A549 (cell line): ENCODE results near the gene KLHL8. TPM values are rescaled to one million over a fixed set of nuclear protein-coding genes. Genes with fewer than 3 reads are reported as not detected.

Source experiments
- ATAC-seq, 2 experiments: fragments of 200-7000 bp in 1 of 2; fragments of >200 bp in 1 of 2; cut with Nextera tagmentation in 1 of 2; cut with Tn5 transposase in 1 of 2; 3 replicates each; pipeline versions ENCODE4 v1.8.0 to v1.9.1; 2018 to 2020; ENCODE audit warnings: mild to moderate bottlenecking in 1 of 2, moderate library complexity in 1 of 2
- CTCF ChIA-PET: fragments of 300-600 bp; sonication (Branson Sonifier 250); formaldehyde crosslinking; extraction: SDS; loops from one replicate; lab custom pipeline; 2021; ENCODE audit warnings: antibody characterized with exemption, inconsistent platforms; lab: Yijun Ruan, JAX
- POLR2A ChIA-PET: fragments of 350-600 bp; formaldehyde crosslinking; extraction: SDS; loops from one replicate; lab custom pipeline; 2021; ENCODE audit warnings: antibody characterized with exemption, inconsistent platforms; lab: Yijun Ruan, JAX
- DNase-seq, 2 experiments: peaks; one replicate each; pipeline versions ENCODE4 v3.0.0 to v3.0.0-alpha.2; 2011 to 2016; ENCODE audit warnings: low read depth in 1 of 2, low spot score in 1 of 2
- FAIRE-seq: peaks from 2 replicates; lab custom pipeline; 2011; peaks lifted over from hg19 to GRCh38; lab: Jason Lieb, UNC
- H3K27ac ChIP-seq, 2 experiments: fragments of >200 bp; sonication (Bioruptor Twin); formaldehyde crosslinking; 3 replicates each; pipeline ENCODE4 v1.5.1; 2016 to 2017
- H3K4me1 ChIP-seq: fragments of >200 bp; sonication (Bioruptor Twin); formaldehyde crosslinking; 3 replicates; pipeline ENCODE4 v1.6.1; 2016
- H3K4me2 ChIP-seq: fragments of >200 bp; sonication (Bioruptor Twin); formaldehyde crosslinking; 3 replicates; pipeline ENCODE4 v1.6.1; 2016
- H3K4me3 ChIP-seq: fragments of >200 bp; sonication (Bioruptor Twin); formaldehyde crosslinking; 3 replicates; pipeline ENCODE4 v1.5.1; 2016
- H3K9me3 ChIP-seq: fragments of >200 bp; sonication (Bioruptor Twin); formaldehyde crosslinking; 3 replicates; pipeline ENCODE4 v1.6.1; 2016
- BHLHE40 ChIP-seq: IDR thresholded peaks from 2 replicates; pipeline ENCODE4 v1.6.1; 2012; ENCODE audit warnings: low read depth, low read length, inconsistent platforms
- CBX8 ChIP-seq: fragments of 200-600 bp; sonication (generic); IDR thresholded peaks from 2 replicates; pipeline ENCODE4 v1.6.1; 2016
- CEBPB ChIP-seq, 2 experiments: fragments of >200 bp in 1 of 2; sonication (Bioruptor Twin) in 1 of 2; formaldehyde crosslinking in 1 of 2; IDR thresholded peaks; 2 replicates each; pipeline ENCODE4 v1.6.1; 2012 to 2016
- CHD4 ChIP-seq: fragments of 200-600 bp; sonication (generic); IDR thresholded peaks from 2 replicates; pipeline ENCODE4 v1.6.1; 2016; ENCODE audit warnings: antibody characterized with exemption, mild to moderate bottlenecking, borderline replicate concordance
- E2F6 ChIP-seq: IDR thresholded peaks from 2 replicates; pipeline ENCODE4 v1.6.1; 2012; ENCODE audit warnings: low read depth, borderline replicate concordance
- ELK1 ChIP-seq: fragments of 150-350 bp; IDR thresholded peaks from 2 replicates; pipeline ENCODE4 v1.6.1; 2014; ENCODE audit warnings: low read depth, mild to moderate bottlenecking, low read length
- EP300 ChIP-seq, 2 experiments: fragments of >200 bp; sonication (Bioruptor Twin); formaldehyde crosslinking; IDR thresholded peaks; 2 replicates in 1 of 2; 3 replicates in 1 of 2; pipeline ENCODE4 v1.6.1; 2016 to 2017
- ESRRA ChIP-seq: fragments of 150-350 bp; IDR thresholded peaks from 2 replicates; pipeline ENCODE4 v1.6.1; 2014; ENCODE audit warnings: mild to moderate bottlenecking, low read length, borderline replicate concordance
- FOXS1 ChIP-seq: fragments of 250-450 bp; sonication (Bioruptor Pico); IDR thresholded peaks from 2 replicates; pipeline ENCODE4 v1.5.0; 2020; ENCODE audit warnings: mild to moderate bottlenecking, moderate library complexity
- GATA3 ChIP-seq: IDR thresholded peaks from 2 replicates; pipeline ENCODE4 v1.6.1; 2012; ENCODE audit warnings: borderline replicate concordance
- HES2 ChIP-seq: fragments of >200 bp; sonication (Bioruptor Twin); formaldehyde crosslinking; IDR thresholded peaks from 2 replicates; pipeline ENCODE4 v1.6.1; 2016
- HMGXB4 ChIP-seq: fragments of 250-450 bp; sonication (Bioruptor Pico); IDR thresholded peaks from 2 replicates; pipeline ENCODE4 v1.5.0; 2021; ENCODE audit warnings: mild to moderate bottlenecking, moderate library complexity, borderline replicate concordance
- JUN ChIP-seq, 2 experiments: fragments of >200 bp; sonication (Bioruptor Twin); formaldehyde crosslinking; IDR thresholded peaks; 2 replicates in 1 of 2; 3 replicates in 1 of 2; pipeline ENCODE4 v1.6.1; 2016 to 2017
- MAFK ChIP-seq: fragments of 450-650 bp; IDR thresholded peaks from 2 replicates; pipeline ENCODE4 v1.6.1; 2014; ENCODE audit not compliant: partially characterized antibody
- MAX ChIP-seq: IDR thresholded peaks from 2 replicates; pipeline ENCODE4 v1.6.1; 2012
- MAZ ChIP-seq: fragments of 150-350 bp; IDR thresholded peaks from 2 replicates; pipeline ENCODE4 v1.6.1; 2014; ENCODE audit warnings: antibody characterized with exemption, low read depth, low read length, borderline replicate concordance
- NFE2L2 ChIP-seq: fragments of 150-350 bp; conservative IDR thresholded peaks from 2 replicates; pipeline ENCODE4 v1.6.1; 2014; ENCODE audit warnings: low read length
- NPAS2 ChIP-seq: fragments of 250-450 bp; sonication (Bioruptor Pico); IDR thresholded peaks from 2 replicates; pipeline ENCODE4 v1.8.0; 2022; ENCODE audit warnings: mild to moderate bottlenecking, moderate library complexity, borderline replicate concordance
- PBX3 ChIP-seq: IDR thresholded peaks from 2 replicates; pipeline ENCODE4 v1.6.1; 2012
- POLR2AphosphoS2 ChIP-seq: conservative IDR thresholded peaks from 2 replicates; pipeline ENCODE4 v1.6.1; 2012; ENCODE audit warnings: low read length, improper control_type of control experiment, inconsistent platforms
- RAD21 ChIP-seq, 2 experiments: fragments of >200 bp in 1 of 2; sonication (Bioruptor Twin) in 1 of 2; formaldehyde crosslinking in 1 of 2; IDR thresholded peaks in 1 of 2; conservative IDR thresholded peaks in 1 of 2; 2 replicates in 1 of 2; 3 replicates in 1 of 2; pipeline ENCODE4 v1.6.1; 2012 to 2018; ENCODE audit warnings: inconsistent platforms in 1 of 2
- RARB ChIP-seq: fragments of 250-450 bp; sonication (Bioruptor Pico); IDR thresholded peaks from 2 replicates; pipeline ENCODE4 v1.8.0; 2021; ENCODE audit warnings: mild to moderate bottlenecking, moderate library complexity
- RNF2 ChIP-seq: fragments of 200-600 bp; sonication (generic); IDR thresholded peaks from 2 replicates; pipeline ENCODE4 v1.6.1; 2016; ENCODE audit warnings: low read depth, mild to moderate bottlenecking, antibody characterized with exemption, moderate library complexity, borderline replicate concordance
- SMC3 ChIP-seq: fragments of >200 bp; sonication (Bioruptor Twin); formaldehyde crosslinking; IDR thresholded peaks from 3 replicates; pipeline ENCODE4 v1.6.1; 2018; ENCODE audit warnings: inconsistent platforms
- SREBF2 ChIP-seq: fragments of 450-650 bp; IDR thresholded peaks from 2 replicates; pipeline ENCODE4 v1.6.1; 2014; ENCODE audit warnings: mild to moderate bottlenecking, moderate library complexity
- TFCP2L1 ChIP-seq: fragments of 250-450 bp; sonication (Bioruptor Pico); IDR thresholded peaks from 2 replicates; pipeline ENCODE4 v1.5.0; 2021; ENCODE audit warnings: mild to moderate bottlenecking
- TP53 ChIP-seq: fragments of 250-450 bp; sonication (Bioruptor Pico); IDR thresholded peaks from 2 replicates; pipeline ENCODE4 v1.5.0; 2021; ENCODE audit warnings: mild to moderate bottlenecking, moderate library complexity
- ZFP36 ChIP-seq: fragments of 450-650 bp; IDR thresholded peaks from 2 replicates; pipeline ENCODE4 v1.6.1; 2014; ENCODE audit warnings: borderline replicate concordance; ENCODE audit not compliant: partially characterized antibody
- WGBS: methylation state at CpG from one replicate; pipeline ENCODE4 v1.1.6; 2017; ENCODE audit errors: missing lambda C conversion rate; 5-methylcytosine and 5-hydroxymethylcytosine counted together
- polyA plus RNA-seq, 4 experiments: library from polyadenylated mRNA; depleted of rRNA in 3 of 4; stranded (reverse); fragments of >200 nt; fragmentation: RNase III in 1 of 4; extraction: RNeasy Plus Mini Kit Qiagen cat#74134 plus additional on column Dnase treatment in 1 of 4; gene quantifications; 2 replicates in 3 of 4; 3 replicates in 1 of 4; pipeline ENCODE4 v1.2.3, GENCODE V29; 2011 to 2017

KLHL8 gene
- polyA plus RNA-seq, 2 of the 4 experiments (the other 2 are of a cell fraction): 9.7 to 11.2 TPM

GRCh38 chr4:87229979-87230378 is 9.6 kb upstream of the KLHL8 start:
- Histone ChIP-seq H3K9me3 (no peaks in the 10 kb centered on the region), H3K27ac (no peak overlapping the region), H3K4me2 (no peak overlapping the region), H3K4me3 (no peak overlapping the region), H3K4me1 (peaks cover 12% of the 10 kb centered on the region)
- TF ChIP-seq CEBPB (IDR thresholded peaks at IDR 0.05) (no peak), MAX (no peak), NFE2L2 (no peak), NPAS2 (CRISPR knock-in tag) (no peak), RAD21 (conservative IDR thresholded peaks at IDR 0.05 in 1 of 2, IDR thresholded peaks at IDR 0.05 in 1 of 2) (no peak), CHD4 (no peak), PBX3 (no peak), BHLHE40 (no peak), FOXS1 (CRISPR knock-in tag) (no peak), GATA3 (no peak), CBX8 (no peak), RARB (CRISPR knock-in tag) (no peak), EP300 (IDR thresholded peaks at IDR 0.05) (no peak), ESRRA (no peak), E2F6 (no peak), MAZ (no peak)
- ChIA-PET CTCF (no interaction called here), POLR2A (no interaction called here)
- WGBS: 64% methylated on average over 3 of the region's 3 CpGs
- ATAC-seq: no peak
- FAIRE-seq: no peak
- no peak for DNase-seq

- 69% methylated on average over 2 of the region's 2 CpGs for WGBS
- ATAC-seq (no peak), DNase-seq (no peak), FAIRE-seq (no peak)
- POLR2A ChIA-PET: no interaction called here
- H3K4me1 ChIP-seq: peaks cover 8% of the 10 kb centered on the region; the same call in 2 of the 3 replicates
- H3K27ac ChIP-seq: no peak overlapping the region
- no peaks in the 10 kb centered on the region for H3K9me3 ChIP-seq
- CTCF ChIA-PET: interaction anchor here (0.6 to 0.7 kb wide), 2 partner anchors 19 to 73 kb away, joined by 3 read pairs; no protein-coding TSS in a partner anchor
- H3K4me3 ChIP-seq: no peak overlapping the region
- H3K4me2 ChIP-seq: no peak overlapping the region
- TF ChIP-seq MAFK (no peak), SMC3 (no peak), ZFP36 (no peak), ELK1 (no peak), HMGXB4 (CRISPR knock-in tag) (no peak), TP53 (CRISPR knock-in tag) (no peak), TFCP2L1 (CRISPR knock-in tag) (no peak), ESRRA (no peak), SREBF2 (no peak), POLR2AphosphoS2 (no peak), JUN (IDR thresholded peaks at IDR 0.05) (no peak), HES2 (no peak), RNF2 (no peak)
- TF ChIP-seq, all 56 proteins: peak for 0
These were observed 7.9 kb upstream of the KLHL8 start for GRCh38 chr4:87228262-87228860.
